ENCODE data around the gene SCMH1. TPM values are rescaled to one million over a fixed set of nuclear protein-coding genes. Genes with fewer than 3 reads are reported as not detected.

SCMH1 gene
- total RNA-seq, 1 donor from 2014 or later = 28.0 TPM

DNA sequence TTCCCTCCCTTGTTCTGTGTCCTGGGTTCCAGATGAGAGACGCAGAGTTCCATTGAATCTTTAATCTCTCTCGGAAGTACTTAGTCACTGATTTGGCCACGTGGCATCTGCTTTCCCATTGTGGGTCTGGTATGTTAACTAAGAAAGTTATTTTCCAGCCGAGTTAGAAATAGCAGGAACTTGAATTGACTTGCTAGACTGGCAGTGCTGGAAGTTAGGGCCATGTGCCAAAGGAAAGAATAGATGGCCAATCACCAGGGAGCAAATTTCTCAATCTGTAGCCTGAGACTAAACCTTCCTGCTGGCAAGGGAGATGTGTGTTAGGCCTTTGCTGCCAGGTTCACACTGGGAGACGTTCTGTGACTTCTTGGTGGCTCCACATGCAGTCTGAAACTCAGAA lies 196.4 kb downstream of the SCMH1 start:
- Mint-ChIP-seq H3K4me3 (no peak overlapping the region), H3K27ac (no peak overlapping the region), H3K9me3 (no peaks in the 10 kb centered on the region), H3K36me3 (ENCODE audit: low read depth) (peaks cover 67% of the 10 kb centered on the region), H3K4me1 (peaks cover 3% of the 10 kb centered on the region), H3K27me3 (no peaks in the 10 kb centered on the region)
- ATAC-seq (ENCODE audit: low read depth) (no peak), DNase-seq (no peak)
- TF ChIP-seq, protein P1, sequence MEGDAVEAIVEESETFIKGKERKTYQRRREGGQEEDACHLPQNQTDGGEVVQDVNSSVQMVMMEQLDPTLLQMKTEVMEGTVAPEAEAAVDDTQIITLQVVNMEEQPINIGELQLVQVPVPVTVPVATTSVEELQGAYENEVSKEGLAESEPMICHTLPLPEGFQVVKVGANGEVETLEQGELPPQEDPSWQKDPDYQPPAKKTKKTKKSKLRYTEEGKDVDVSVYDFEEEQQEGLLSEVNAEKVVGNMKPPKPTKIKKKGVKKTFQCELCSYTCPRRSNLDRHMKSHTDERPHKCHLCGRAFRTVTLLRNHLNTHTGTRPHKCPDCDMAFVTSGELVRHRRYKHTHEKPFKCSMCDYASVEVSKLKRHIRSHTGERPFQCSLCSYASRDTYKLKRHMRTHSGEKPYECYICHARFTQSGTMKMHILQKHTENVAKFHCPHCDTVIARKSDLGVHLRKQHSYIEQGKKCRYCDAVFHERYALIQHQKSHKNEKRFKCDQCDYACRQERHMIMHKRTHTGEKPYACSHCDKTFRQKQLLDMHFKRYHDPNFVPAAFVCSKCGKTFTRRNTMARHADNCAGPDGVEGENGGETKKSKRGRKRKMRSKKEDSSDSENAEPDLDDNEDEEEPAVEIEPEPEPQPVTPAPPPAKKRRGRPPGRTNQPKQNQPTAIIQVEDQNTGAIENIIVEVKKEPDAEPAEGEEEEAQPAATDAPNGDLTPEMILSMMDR (IDR thresholded peaks at IDR 0.05) = no peak
- POLR2A ChIA-PET = no interaction called here
- intact Hi-C loops (cut with micrococcal nuclease) = no loop called here
- CTCF ChIA-PET = no interaction called here

DNA sequence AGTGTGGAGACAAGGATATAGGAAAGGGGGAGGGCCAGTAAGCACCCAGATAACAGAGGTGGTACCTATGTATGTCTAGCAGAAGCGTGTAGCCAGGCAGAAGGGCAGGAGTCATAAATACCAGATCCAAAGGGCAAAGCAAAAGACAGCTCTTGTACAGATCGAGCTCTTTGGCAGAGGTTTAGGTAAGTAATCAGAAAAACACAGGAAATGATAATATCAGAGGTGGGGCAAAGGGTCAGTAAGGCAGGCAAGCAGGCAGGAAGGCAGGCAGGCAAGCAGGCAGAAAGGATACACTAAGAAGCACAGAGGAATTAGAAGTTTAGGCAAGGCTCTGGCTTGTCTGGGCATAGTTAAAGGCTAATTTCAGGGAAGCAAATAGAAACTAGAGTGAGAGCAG lies 197.9 kb downstream of the SCMH1 start:
- peaks cover 3% of the 10 kb centered on the region for H3K4me1 Mint-ChIP-seq
- H3K9me3 Mint-ChIP-seq = no peaks in the 10 kb centered on the region
- ChIA-PET CTCF (no interaction called here), POLR2A (no interaction called here)
- H3K4me3 Mint-ChIP-seq = no peak overlapping the region
- no peak for ATAC-seq (ENCODE audit: low read depth)
- DNase-seq = no peak
- H3K36me3 Mint-ChIP-seq (ENCODE audit: low read depth) = peaks cover 67% of the 10 kb centered on the region
- no peak overlapping the region for H3K27ac Mint-ChIP-seq
- TF ChIP-seq, protein P1 (IDR thresholded peaks at IDR 0.05) = no peak
- intact Hi-C loops (cut with micrococcal nuclease) = no loop called here
- H3K27me3 Mint-ChIP-seq = no peaks in the 10 kb centered on the region

DNA sequence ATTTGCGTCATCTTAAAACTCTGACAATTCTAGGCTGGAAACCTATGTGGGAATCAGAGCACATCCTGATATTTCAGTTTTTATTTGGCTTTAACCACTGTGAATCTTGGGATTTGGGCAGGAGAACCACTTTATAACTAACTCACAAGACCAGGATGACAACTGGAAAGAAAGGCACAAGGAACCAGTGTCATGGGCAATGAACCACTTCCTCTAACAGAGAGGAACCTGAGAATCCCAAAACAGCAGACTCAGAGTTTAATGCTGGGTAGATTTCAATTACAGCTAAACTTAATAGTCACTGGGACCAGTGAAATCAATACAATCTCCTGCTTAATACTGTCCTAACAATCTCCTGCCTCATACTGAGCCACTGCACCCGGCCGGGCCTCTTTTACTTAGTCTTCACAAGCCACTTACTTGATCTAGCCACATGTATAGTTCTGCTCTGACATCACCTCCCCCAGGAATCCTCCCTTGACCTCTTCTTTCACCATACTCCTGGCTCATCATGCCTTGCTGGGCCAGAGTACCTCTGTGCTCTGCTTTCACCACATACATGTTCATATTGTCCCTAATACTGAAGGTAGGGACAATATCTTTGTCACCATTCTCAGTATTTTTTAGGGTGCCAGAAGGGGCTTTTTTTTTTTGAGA lies 200.4 kb downstream of the SCMH1 start:
- ChIA-PET CTCF (no interaction called here), POLR2A (no interaction called here)
- no peaks in the 10 kb centered on the region for H3K9me3 Mint-ChIP-seq
- DNase-seq (no peak), ATAC-seq (ENCODE audit: low read depth) (no peak)
- H3K36me3 Mint-ChIP-seq (ENCODE audit: low read depth) = peaks cover 54% of the 10 kb centered on the region
- H3K27ac Mint-ChIP-seq = no peak overlapping the region
- no peaks in the 10 kb centered on the region for H3K27me3 Mint-ChIP-seq
- TF ChIP-seq, protein P1 (IDR thresholded peaks at IDR 0.05) = no peak
- intact Hi-C loops (cut with micrococcal nuclease) = no loop called here
- no peak overlapping the region for H3K4me3 Mint-ChIP-seq
- peaks cover 3% of the 10 kb centered on the region for H3K4me1 Mint-ChIP-seq

DNA sequence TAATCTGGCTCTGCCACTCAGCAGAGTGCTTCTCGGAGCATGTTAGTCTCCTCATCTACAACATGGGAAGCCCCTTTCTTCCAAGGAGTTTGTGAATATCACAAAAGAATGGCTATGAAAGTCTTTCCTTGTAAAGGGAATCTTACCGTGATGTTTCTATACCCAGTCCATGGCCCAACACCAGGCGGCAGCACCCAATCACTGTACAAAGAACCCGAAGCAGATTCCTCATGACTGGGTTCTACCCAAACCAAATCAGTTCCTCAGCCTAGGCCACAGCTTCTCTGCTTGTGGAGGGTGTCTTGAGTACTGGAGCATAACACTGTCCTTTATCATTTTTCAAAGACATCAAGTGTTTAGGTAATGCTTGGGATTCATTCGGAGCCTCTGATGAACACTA lies 204.0 kb downstream of the SCMH1 start:
- intact Hi-C loops (cut with micrococcal nuclease) = no loop called here
- no peak for ATAC-seq (ENCODE audit: low read depth)
- Mint-ChIP-seq H3K27me3 (no peaks in the 10 kb centered on the region), H3K4me1 (peaks cover 3% of the 10 kb centered on the region), H3K9me3 (no peaks in the 10 kb centered on the region), H3K36me3 (ENCODE audit: low read depth) (peaks cover 42% of the 10 kb centered on the region), H3K27ac (no peak overlapping the region), H3K4me3 (no peak overlapping the region)
- ChIA-PET POLR2A (no interaction called here), CTCF (interaction anchor here (0.6 kb wide), 1 partner anchor 431 kb away, joined by 4 read pairs; no protein-coding TSS in a partner anchor)
- TF ChIP-seq, protein P1 (IDR thresholded peaks at IDR 0.05) = no peak
- DNase-seq = no peak

DNA sequence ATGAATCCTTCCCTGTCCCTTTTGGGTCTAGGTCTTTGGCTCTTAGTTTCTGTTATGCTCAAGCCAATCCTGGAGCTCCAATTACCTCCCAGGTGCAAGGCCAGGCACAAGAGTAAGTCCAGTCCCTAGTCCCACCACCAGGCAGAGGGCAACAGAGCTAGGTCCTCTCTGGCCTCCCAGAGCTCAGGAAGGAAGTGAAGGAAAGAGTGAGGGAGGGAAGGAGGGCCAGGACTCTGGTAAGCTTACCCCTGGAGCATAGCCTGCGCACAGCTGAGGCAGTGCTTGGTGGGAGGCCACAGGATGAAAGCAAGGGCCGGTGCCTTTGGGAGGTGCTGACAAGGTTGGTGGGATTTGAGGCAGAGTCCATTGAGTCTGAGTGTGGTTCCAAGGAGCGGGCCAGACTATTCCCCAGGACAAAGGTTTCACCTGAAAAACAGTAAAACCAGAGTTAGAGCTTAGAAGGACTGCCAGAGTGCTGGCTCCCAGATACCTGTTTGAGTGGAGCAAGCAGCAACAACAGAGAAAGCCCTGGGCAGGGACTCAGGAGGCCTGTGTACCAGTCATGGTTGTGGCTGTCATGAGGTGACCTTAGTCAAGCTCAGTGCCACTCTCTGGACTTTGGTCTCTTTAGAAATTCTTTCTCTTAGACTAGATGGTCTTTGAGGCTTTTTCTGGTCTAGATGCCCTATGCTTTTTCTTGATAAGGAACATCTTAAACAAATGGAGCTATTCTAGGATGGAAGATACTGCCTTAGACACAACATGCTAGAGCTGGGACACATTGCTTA lies 204.8 kb downstream of the SCMH1 start:
- no peaks in the 10 kb centered on the region for H3K27me3 Mint-ChIP-seq
- CTCF ChIA-PET = interaction anchor here (0.6 to 0.7 kb wide), 2 partner anchors 380 to 431 kb away, joined by 3 to 4 read pairs; no protein-coding TSS in a partner anchor
- DNase-seq (no peak), ATAC-seq (ENCODE audit: low read depth) (no peak)
- H3K9me3 Mint-ChIP-seq = no peaks in the 10 kb centered on the region
- intact Hi-C loops (cut with micrococcal nuclease) = no loop called here
- peaks cover 3% of the 10 kb centered on the region for H3K4me1 Mint-ChIP-seq
- H3K27ac Mint-ChIP-seq = no peak overlapping the region
- POLR2A ChIA-PET = no interaction called here
- no peak overlapping the region for H3K4me3 Mint-ChIP-seq
- H3K36me3 Mint-ChIP-seq (ENCODE audit: low read depth) = peaks cover 42% of the 10 kb centered on the region
- TF ChIP-seq, protein P1 (IDR thresholded peaks at IDR 0.05) = no peak

Data from activated B cell treated with CpG ODN at 0.5 μM for 24 hours (primary cell).